NB4 (cell line): ENCODE measurements around the gene IL18BP.

Source experiments
- DNase-seq: peaks from one replicate; pipeline ENCODE4 v3.0.0; 2010; ENCODE audit warnings: low read depth
- H3K4me3 ChIP-seq: one replicate; pipeline ENCODE4 v1.5.1; 2011; ENCODE audit warnings: mild to moderate bottlenecking, low read depth, low read length, moderate library complexity
- MYC ChIP-seq: IDR thresholded peaks from 2 replicates; pipeline ENCODE4 v1.6.1; 2011; ENCODE audit warnings: low read depth, low read length
- POLR2A ChIP-seq: IDR thresholded peaks from 2 replicates; pipeline ENCODE4 v1.6.1; 2011; ENCODE audit warnings: mild to moderate bottlenecking; ENCODE audit not compliant: insufficient read length; ENCODE audit errors: extremely low read depth
- TF ChIP-seq, protein P1 (sequence below): IDR thresholded peaks from one replicate; pipeline ENCODE4 v1.5.1; 2012; ENCODE audit warnings: low read depth, low read length
- TF ChIP-seq, protein P2 (sequence below): IDR thresholded peaks from 2 replicates; pipeline ENCODE4 v1.6.1; 2011; ENCODE audit warnings: low read depth, low read length

Gene IL18BP

DNA sequence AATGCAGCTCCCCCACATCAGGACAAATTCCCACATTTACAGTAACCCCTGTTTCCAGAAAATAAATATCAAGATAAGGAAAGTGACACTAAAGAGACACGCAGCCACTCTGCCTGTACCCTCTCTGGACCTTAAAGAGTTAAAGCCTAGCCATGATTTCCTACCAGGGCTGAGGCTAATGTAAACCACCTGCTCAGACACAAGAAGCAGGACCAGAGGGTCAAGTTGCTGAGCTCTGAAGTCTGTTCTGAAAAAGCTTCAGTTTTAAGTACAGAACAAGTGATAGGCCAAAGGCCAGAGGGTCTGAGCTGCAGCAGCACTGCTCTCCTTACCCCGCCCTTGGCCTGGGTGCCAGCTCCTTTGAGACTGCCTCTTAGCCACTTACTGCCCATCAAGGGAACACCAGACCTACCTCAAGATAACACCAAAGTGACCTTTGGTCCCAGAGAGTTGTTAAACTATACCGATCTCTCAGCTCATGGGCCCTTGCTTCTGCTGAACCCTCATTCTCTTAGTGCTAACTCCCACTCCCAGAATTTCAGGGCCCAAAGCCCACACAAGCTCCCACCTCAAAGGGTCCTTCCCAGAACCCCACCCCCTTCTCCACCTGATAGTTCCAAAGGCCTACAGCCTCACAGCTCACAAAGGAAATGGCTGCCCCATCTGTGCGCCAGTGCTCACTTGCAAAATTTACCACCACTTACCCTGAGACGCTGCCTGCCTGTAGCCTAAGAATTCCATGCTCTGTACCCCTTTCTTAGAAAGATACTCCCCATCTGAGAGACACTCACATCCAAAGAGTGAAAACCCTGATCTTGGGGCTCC lies 40.5 kb downstream of the IL18BP start:
- no peak for TF ChIP-seq MYC
- TF ChIP-seq, protein P1, sequence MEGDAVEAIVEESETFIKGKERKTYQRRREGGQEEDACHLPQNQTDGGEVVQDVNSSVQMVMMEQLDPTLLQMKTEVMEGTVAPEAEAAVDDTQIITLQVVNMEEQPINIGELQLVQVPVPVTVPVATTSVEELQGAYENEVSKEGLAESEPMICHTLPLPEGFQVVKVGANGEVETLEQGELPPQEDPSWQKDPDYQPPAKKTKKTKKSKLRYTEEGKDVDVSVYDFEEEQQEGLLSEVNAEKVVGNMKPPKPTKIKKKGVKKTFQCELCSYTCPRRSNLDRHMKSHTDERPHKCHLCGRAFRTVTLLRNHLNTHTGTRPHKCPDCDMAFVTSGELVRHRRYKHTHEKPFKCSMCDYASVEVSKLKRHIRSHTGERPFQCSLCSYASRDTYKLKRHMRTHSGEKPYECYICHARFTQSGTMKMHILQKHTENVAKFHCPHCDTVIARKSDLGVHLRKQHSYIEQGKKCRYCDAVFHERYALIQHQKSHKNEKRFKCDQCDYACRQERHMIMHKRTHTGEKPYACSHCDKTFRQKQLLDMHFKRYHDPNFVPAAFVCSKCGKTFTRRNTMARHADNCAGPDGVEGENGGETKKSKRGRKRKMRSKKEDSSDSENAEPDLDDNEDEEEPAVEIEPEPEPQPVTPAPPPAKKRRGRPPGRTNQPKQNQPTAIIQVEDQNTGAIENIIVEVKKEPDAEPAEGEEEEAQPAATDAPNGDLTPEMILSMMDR: no peak
- no peak for TF ChIP-seq POLR2A
- TF ChIP-seq, protein P2, sequence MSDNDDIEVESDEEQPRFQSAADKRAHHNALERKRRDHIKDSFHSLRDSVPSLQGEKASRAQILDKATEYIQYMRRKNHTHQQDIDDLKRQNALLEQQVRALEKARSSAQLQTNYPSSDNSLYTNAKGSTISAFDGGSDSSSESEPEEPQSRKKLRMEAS: no peak
- H3K4me3 ChIP-seq: no peak overlapping the region

DNA sequence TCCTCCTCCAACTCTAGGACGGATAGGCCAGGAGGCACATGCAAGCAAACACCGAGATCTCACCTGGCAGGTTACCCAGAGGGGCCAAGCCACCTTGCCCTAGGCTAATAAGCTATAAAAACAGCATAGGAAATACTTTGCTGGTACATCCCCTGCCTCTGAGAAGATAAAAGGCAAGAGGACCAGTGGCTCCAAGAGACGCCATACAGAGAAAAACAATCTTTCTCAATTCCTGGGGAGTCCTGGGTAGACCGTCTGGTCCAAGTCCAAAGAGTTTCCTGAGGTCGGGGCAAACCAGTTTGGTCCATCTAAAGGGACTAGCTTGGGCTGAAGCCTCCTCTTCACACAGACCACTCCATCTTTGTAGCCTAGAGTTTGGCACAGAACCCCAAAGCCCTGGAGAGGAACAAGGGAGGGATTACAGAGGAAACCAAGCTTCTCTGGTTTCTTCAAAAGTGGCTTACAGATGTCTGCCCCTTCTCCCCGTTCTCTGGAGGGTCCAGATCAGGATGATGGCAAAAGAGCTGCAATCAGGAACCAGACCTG lies 41.2 kb downstream of the IL18BP start:
- DNase-seq: no peak
- no peak overlapping the region for H3K4me3 ChIP-seq
- TF ChIP-seq POLR2A: no peak
- TF ChIP-seq, protein P1: no peak
- TF ChIP-seq, protein P2: no peak
- no peak for TF ChIP-seq MYC

More for the DNA sequence above, 40.5 kb downstream of the IL18BP start:
- no peak for DNase-seq

DNA sequence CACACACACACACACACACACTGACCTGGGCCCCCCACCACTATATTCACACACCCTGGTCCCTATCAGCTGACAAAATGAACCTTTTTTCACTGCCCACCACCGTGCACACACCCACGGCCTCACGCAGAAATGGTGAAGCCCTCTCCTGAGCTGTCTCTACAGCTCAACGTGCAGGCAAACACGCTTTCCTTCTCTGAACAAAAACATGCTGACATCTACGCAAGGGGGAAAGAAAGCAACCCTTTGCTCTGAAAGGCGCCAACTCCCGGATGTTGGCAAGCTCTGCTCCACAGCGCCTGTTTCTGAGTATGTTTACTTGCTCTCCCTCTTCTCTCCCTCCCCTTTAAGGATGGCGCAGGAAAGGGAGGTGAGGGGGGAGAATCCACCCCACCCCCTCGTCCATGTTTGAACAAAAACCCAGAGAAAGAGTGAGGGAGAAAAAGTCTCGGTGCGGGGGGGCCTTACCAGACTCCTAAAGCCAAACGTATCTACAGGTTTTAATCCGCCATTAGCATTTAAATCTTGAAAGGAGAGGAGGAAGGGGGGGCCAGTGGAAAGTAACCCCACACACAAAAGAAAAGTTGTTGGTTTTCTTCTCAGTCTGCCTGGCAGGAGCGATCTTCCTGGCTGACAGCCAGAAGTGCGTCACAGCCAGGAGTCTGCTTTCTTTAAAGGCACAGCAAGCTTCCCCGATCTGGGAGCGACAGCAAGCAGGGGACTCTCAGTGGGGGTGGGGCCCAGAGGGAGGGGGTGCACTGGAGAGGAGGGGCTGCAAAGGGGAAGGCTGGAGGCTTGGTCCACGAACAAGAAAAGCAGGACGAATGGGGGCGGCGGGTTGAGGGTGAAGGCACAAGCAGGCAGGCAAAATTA lies 42.0 kb downstream of the IL18BP start:
- H3K4me3 ChIP-seq: no peak overlapping the region
- TF ChIP-seq, protein P1: no peak
- no peak for TF ChIP-seq MYC
- TF ChIP-seq, protein P2: no peak
- TF ChIP-seq POLR2A: no peak
- no peak for DNase-seq

DNA sequence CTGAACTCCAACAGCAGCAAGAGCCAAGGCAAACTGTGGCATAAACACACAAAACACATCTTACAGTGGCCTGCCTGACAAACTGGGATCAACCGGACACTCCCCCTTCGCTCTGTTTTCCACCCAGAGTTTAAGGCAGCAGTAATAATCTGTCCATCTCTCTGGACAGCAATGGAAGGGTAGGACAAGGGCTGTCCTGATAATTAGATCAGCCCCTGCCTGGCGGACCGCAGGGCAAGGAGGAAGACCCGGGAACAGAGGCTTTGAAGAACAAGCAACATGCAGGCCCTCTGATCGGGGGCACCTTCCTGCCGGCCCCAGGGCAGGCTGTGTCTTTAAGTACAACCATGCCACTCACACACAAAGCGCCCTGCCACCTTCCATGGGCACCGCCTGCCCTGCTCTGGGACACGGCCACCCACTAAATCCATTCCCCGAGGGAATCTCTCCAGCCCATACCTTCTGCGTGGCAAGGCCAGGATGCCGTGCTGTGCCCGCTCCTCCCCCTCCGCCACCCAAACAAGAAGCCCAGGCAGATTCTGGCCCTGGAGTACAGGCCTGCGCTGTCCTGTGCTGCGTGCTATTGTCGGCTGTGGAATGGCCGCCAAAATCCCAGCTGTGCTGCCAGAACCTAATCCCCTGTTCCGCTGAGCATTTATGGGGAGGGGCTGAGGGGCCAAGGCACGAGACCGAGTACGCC lies 42.8 kb downstream of the IL18BP start:
- H3K4me3 ChIP-seq: no peak overlapping the region
- no peak for TF ChIP-seq MYC
- TF ChIP-seq, protein P2: no peak
- TF ChIP-seq POLR2A: no peak
- TF ChIP-seq, protein P1: no peak
- no peak for DNase-seq

DNA sequence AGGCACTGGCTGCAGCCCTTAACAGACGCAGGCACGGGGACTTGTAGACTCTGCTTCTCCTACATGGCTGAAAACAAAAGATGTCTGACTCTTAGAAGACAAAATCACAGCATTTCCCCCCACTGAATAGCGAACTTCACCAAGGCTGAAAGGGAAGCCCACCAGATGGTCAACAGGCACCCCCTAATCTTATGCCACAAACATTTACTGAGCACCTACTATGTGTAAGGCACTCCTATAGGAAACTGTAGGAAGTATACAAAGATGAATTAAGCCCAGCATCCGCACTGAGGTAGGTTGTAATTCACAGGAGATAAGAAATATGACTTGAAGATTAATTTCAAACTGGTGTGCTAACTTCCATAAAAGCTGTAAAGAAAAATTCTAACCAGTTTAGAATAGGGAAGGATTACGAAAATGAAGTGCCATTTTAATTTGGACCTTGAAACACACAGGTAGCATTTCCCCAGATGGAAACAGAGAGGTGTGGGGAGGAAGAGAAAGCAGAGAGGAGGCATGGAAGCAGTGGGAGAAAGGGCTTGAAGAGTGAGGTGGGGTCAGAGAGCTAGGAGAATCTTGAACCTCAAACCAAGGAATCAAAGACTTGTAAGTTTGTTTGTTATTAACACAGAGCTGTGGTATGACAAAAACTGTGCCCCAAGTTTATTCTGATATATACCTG lies 43.5 kb downstream of the IL18BP start:
- H3K4me3 ChIP-seq: no peak overlapping the region
- TF ChIP-seq, protein P1: no peak
- TF ChIP-seq MYC (no peak), POLR2A (no peak)
- TF ChIP-seq, protein P2: no peak
- no peak for DNase-seq
